ENCODE results near the gene ODAD4.
"Not testable (repeated sequence)": the region's sequence is repeated elsewhere in the genome, so short reads cannot be mapped to it uniquely, and the experiment has no call there.

Gene ODAD4

GRCh38 chr17:41913798-41914197 lies 16.6 kb upstream of the ODAD4 start:
- DNase-seq (ENCODE audit: low read depth in 2 of 2), result no peak

GRCh38 chr17:41914358-41914766 lies 16.1 kb upstream of the ODAD4 start:
- DNase-seq (ENCODE audit: low read depth in 2 of 2), result no peak

- no peak for DNase-seq (ENCODE audit: low read depth in 2 of 2)
Measured at GRCh38 chr17:41915020-41915419, 15.4 kb upstream of the ODAD4 start.

- DNase-seq (ENCODE audit: low read depth in 2 of 2), result no peak
Measured at GRCh38 chr17:41915566-41915965, 14.9 kb upstream of the ODAD4 start.

- no peak for DNase-seq (ENCODE audit: low read depth in 2 of 2)
Measured at GRCh38 chr17:41917192-41917591, 13.2 kb upstream of the ODAD4 start.

- DNase-seq (ENCODE audit: low read depth in 2 of 2), result peak; percentile 37 to 40
Measured at GRCh38 chr17:41917679-41918313, 12.6 kb upstream of the ODAD4 start.

GRCh38 chr17:41918314-41919164 lies 11.9 kb upstream of the ODAD4 start, which contains the start of gene ACLY:
Gene ACLY, minus strand, starts transcription at chr17:41918951. Its CDS starts 5,078 bp downstream, at chr17:41913873.
- DNase-seq (ENCODE audit: low read depth in 2 of 2), result peak; percentile 93 to 95

- no peak for DNase-seq (ENCODE audit: low read depth in 2 of 2)
Measured at GRCh38 chr17:41919165-41919817, 11.1 kb upstream of the ODAD4 start.

- DNase-seq (ENCODE audit: low read depth in 2 of 2), result no peak
Measured at GRCh38 chr17:41919840-41920579, 10.4 kb upstream of the ODAD4 start.

- no peak for DNase-seq (ENCODE audit: low read depth in 2 of 2)
Measured at GRCh38 chr17:41920580-41920955, 9.8 kb upstream of the ODAD4 start.

GRCh38 chr17:41925991-41926590 lies 4.3 kb upstream of the ODAD4 start:
- DNase-seq (ENCODE audit: low read depth in 2 of 2), result no peak

GRCh38 chr17:41928693-41929251 lies 1.6 kb upstream of the ODAD4 start:
- DNase-seq (ENCODE audit: low read depth in 2 of 2), result no peak

- DNase-seq (ENCODE audit: low read depth in 2 of 2), result not testable (repeated sequence)
Measured at GRCh38 chr17:41930833-41931156, 378 bp downstream of the ODAD4 start.

GRCh38 chr17:41931715-41932114 lies 1.3 kb downstream of the ODAD4 start:
- not testable (repeated sequence) for DNase-seq (ENCODE audit: low read depth in 2 of 2)

- DNase-seq (ENCODE audit: low read depth in 2 of 2), result no peak
Measured at GRCh38 chr17:41932816-41933389, 2.5 kb downstream of the ODAD4 start.

- DNase-seq (ENCODE audit: low read depth in 2 of 2), result no peak
Measured at GRCh38 chr17:41935641-41936040, 5.2 kb downstream of the ODAD4 start.

GRCh38 chr17:41937970-41938954 lies 7.8 kb downstream of the ODAD4 start:
- DNase-seq (ENCODE audit: low read depth in 2 of 2), result no peak

GRCh38 chr17:41939044-41939692 lies 8.8 kb downstream of the ODAD4 start:
- DNase-seq (ENCODE audit: low read depth in 2 of 2), result no peak

- DNase-seq (ENCODE audit: low read depth in 2 of 2), result no peak
Measured at GRCh38 chr17:41939693-41940090, 9.3 kb downstream of the ODAD4 start.
